ENCODE results near the gene SLC8A2.

The SLC8A2 gene, protein sequence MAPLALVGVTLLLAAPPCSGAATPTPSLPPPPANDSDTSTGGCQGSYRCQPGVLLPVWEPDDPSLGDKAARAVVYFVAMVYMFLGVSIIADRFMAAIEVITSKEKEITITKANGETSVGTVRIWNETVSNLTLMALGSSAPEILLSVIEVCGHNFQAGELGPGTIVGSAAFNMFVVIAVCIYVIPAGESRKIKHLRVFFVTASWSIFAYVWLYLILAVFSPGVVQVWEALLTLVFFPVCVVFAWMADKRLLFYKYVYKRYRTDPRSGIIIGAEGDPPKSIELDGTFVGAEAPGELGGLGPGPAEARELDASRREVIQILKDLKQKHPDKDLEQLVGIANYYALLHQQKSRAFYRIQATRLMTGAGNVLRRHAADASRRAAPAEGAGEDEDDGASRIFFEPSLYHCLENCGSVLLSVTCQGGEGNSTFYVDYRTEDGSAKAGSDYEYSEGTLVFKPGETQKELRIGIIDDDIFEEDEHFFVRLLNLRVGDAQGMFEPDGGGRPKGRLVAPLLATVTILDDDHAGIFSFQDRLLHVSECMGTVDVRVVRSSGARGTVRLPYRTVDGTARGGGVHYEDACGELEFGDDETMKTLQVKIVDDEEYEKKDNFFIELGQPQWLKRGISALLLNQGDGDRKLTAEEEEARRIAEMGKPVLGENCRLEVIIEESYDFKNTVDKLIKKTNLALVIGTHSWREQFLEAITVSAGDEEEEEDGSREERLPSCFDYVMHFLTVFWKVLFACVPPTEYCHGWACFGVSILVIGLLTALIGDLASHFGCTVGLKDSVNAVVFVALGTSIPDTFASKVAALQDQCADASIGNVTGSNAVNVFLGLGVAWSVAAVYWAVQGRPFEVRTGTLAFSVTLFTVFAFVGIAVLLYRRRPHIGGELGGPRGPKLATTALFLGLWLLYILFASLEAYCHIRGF

DNA sequence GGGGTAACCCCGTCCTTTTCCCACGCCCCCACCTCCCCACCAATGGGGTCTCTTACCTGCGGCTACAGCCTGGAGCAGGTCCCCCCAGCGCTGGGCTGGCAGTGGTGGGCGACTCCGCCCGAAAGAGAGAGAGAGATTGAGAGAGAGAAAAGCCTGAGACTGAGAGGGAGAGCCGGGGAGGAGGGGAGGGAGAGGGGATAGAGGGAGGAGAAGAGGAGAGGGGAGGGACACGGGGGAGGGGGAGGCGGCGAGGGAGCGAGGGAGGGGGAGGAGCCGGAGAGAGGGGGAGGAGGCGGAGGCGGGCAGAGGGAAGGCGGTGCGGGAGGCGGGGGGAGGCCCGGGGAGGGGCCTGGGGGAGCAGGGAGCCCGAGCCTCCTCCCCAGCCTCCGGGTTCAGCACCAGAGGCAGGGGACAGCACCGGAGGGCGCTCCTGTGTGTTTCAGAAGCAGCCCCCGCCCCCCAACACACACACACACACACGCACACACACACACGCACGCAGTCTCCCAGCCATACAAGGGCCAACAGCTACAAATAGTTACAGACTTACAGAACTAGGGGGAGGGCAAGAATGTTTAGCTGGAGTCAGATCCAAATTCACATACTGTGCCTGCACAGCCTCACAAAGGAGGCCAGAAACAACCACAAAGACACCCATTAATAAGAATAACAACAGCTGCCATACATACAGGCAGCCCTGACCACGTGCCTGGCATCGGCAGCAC lies at the start of gene SLC8A2:
Gene SLC8A2, minus strand, starts transcription at position 161 of the 725 bp plus-strand sequence. CDS start 5,490 bp downstream, outside the sequence.
- DNase-seq (ENCODE audit: low spot score) = peak; percentile 72

GRCh38 chr19:47520839-47521238 lies 49.1 kb upstream of the SLC8A2 start:
- no peak for DNase-seq (ENCODE audit: low spot score)

GRCh38 chr19:47520343-47520806 lies 48.7 kb upstream of the SLC8A2 start:
- DNase-seq (ENCODE audit: low spot score) = no peak

DNA sequence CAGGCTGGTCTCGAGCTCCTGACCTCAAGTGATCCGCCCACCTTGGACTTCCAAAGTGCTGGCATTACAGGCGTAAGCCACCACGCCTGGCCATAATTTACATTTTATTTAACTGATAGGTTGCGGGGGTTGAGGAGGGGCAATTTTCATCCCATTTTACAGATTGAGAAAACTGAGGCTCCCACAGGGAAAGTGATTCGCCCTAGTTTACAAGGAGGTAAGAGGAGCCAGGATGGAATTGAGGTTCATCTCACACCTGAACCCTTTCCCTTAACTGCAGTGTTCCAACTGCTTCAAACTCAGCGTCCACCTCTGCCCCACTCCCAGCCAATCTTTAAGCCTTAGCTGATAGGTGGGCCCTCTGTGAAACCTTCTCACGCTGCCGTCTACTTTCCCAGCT lies 47.2 kb upstream of the SLC8A2 start:
- DNase-seq (ENCODE audit: low spot score) = no peak

- DNase-seq (ENCODE audit: low spot score) = no peak
These were observed 46.4 kb upstream of the SLC8A2 start for GRCh38 chr19:47518139-47518538.

DNA sequence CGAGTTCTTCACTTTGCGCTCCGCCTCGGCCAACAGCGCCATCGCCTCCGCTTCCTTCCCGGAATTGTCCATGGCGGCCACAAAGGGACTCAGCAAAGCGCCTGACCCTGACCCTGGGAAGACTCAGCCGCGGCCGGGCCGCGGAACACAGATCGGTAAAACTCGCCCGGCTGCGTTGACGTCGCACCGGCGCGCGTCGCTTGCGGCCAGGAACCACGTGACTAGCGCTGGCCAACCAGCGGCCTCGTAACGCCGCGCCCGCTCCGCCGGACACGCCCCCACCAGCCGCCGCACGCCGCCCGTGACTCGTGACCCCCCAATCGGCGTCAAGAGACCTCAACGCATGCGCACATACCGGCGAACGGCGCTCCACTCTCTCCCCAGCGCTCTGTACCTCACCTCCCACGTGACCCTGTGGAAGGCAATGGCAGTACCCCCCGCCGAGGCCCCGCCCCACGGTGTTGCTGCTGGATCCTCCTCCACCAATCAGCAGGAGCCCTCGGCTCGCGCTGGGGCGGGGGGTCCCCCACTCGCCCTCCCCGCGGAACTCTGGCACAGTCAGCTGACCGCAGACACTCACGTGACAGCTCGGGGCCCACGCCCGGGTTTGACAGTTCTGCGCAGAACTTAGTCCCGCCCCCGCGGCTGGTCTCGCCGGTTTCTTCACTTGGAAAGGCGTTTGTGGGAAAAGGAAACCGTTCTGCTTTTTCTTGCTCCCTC lies 43.3 kb upstream of the SLC8A2 start, which contains the start of gene NAPA:
Gene NAPA, minus strand, starts transcription at position 195 of the 720 bp plus-strand sequence. Its CDS starts 123 bp downstream, at position 72.
- peak; percentile 100 for DNase-seq (ENCODE audit: low spot score)

DNA sequence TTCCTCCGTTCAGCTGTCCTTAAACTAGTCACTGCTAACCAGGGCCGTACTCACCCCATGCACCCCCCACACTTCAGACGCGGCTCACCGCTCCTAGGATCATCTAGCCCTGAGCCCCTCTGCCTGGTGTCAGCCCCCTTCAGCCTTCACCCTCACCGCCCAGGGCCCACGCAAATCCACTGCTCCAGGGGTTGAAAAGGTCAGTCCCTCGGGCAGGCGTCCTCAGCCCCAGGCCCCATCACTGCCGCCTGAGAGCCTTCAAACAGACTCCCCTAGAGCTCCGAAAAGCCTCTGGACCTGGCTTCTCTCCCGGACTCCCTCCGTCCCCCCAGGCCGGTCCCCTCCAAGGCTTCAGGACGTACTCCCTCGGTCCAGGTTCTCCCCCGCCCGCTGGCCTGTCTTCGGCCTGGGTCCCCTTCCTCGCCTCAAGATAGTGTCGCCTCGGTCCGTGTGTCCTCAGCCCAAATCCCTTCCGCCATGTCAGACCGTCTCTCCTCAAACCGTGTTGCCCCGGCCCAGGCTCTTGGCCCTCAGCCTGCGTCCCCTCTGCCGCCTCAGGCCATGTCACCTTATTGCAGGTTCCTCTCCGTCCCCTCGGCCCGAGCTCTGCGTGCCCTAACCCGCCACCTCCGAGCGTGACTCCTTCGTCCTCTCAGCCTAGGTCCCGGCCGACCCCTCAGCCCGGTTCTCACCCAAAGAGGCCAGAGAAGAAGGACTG lies 42.6 kb upstream of the SLC8A2 start:
- no peak for DNase-seq (ENCODE audit: low spot score)

DNA sequence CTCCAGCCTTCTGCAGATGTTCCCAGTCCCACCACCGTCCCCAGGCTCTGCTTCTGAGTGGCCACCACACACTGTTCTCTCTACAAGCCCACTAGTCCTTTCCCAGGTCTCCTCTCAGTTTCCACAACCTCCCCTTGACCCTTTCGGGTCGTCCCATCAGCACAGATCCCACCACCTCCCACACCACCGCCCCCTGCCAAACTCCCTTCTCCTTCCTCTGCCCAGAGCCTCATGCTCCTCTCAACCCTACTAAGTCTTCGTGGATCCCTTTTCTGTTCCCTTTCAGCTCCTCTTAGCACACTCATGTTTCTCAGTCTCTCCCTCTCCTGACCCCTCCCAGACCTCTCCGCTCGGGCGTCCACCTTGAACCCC lies 41.2 kb upstream of the SLC8A2 start:
- no peak for DNase-seq (ENCODE audit: low spot score)

- peak; percentile 46 for DNase-seq (ENCODE audit: low spot score)
These were observed 40.7 kb upstream of the SLC8A2 start for GRCh38 chr19:47512183-47512947.

DNA sequence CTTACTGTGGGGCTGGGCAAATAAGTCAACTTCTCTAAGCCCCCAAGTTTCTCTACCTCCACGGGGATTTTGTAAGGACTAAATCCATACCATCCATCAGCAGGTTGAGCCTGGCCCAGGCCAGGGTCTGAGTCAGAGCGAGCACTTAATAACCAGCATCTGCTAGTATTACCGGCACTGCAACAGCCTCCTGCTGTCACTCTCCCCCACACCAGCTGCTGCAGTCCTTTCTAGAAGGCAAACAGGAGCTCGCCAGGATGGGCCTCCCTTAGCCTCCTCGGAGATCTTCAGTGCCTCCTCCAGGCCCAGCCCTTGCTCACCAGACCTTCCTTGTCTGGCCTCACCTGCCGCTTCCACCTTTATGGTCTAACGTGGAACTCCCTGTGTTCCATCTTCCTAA lies 40.0 kb upstream of the SLC8A2 start:
- DNase-seq (ENCODE audit: low spot score) = peak; percentile 52

- no peak for DNase-seq (ENCODE audit: low spot score)
These were observed 39.4 kb upstream of the SLC8A2 start for GRCh38 chr19:47511128-47511517.

- DNase-seq (ENCODE audit: low spot score) = no peak
These were observed 38.9 kb upstream of the SLC8A2 start for GRCh38 chr19:47510516-47511127.

- no peak for DNase-seq (ENCODE audit: low spot score)
These were observed 38.3 kb upstream of the SLC8A2 start for GRCh38 chr19:47509973-47510372.

- no peak for DNase-seq (ENCODE audit: low spot score)
These were observed 37.6 kb upstream of the SLC8A2 start for GRCh38 chr19:47509170-47509847.

DNA sequence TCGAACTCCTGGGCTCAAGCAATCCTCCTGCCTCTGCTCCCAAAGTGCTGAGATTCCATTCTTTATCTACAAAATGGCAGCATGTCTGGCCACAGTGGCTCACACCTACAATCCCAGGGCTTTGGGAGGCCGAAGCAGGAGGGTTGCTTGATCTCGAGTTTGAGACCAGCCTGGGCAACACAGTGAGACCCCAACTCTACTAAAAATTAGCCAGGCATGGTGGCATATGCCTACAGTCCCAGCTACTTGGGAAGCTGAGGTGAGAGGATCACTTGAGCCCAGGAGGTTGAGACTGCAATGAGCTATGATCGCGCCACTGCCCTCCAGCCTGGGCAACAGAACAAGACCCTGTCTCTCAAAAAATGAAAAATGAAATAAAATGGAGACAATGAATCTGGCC lies 37.0 kb upstream of the SLC8A2 start:
- DNase-seq (ENCODE audit: low spot score) = no peak

DNA sequence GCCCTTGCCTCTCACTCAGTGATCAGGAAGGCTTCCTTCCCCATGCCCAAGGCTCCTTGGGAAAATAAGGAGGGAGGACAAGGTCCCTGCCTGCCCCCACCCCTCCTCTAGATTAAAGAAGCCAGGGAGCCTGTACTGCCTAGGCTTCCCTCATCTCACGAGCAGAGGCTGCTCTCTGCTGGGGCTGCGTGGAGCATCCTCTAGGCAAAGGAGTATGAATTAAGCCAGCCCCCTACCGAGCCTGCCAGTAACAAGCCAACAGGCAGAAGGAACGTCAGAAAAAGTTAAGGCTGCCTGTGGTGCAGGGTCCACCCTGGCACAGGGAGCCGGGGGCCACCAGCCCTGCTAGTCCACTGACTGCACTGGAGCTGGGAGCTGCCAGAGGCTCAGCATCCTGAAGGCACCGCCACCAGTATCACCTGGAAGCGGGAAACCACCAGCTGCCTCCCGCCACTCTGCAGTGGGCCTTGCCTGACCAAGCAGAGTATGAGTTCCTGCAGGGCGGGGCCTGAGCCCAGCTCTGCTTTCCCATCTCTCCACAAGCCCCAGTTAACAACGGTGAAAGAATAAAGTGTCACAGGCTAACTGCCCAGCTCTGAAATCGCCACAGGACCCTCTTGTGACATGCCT lies 36.3 kb upstream of the SLC8A2 start:
- DNase-seq (ENCODE audit: low spot score) = no peak

DNA sequence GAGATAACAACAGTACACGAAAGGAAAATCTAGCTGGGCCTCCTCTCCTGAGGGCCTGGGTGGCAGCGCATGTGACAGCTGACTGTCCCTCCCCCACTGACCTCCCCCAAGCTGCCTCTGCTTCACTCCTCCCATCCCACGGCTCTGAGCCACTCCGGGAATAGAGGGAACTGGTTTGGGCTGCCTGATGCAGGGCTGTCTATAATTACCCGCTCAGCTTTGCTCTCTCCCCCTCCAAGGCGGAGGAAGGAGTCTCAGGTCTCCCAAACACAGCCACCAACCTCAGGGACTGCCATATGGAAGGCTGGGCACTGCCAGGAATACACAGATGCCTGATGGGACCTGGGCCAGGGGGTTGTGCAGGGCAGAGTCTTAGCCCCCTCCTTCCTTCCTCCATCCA lies 35.3 kb upstream of the SLC8A2 start:
- DNase-seq (ENCODE audit: low spot score) = no peak

DNA sequence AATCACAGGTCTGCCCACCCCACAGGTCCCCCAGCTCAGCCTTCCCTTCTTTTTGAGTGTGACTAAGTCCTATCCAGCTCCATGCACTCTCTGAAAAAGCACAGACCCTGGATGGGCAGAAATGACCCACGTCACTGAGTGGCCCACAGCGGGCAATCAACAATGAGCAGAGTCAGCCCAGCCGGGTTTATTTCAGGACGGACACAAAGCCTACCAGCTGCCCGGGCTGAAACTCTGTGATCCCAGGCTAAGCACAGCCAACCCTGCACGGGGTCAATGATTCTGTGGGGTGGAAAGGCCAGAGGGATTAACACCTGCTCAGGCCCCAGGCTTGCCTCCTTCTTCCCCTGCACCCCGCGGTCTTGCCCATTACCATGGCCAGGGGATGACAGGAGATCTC lies 34.8 kb upstream of the SLC8A2 start:
- no peak for DNase-seq (ENCODE audit: low spot score)

- DNase-seq (ENCODE audit: low spot score) = no peak
These were observed 33.8 kb upstream of the SLC8A2 start for GRCh38 chr19:47505506-47505905.
